A549 (cell line): ENCODE measurements around the gene NAT8L. TPM values are rescaled to one million over a fixed set of nuclear protein-coding genes. Genes with fewer than 3 reads are reported as not detected.

Experiments
- ATAC-seq, 2 experiments: fragments of 200-7000 bp in 1 of 2; fragments of >200 bp in 1 of 2; cut with Nextera tagmentation in 1 of 2; cut with Tn5 transposase in 1 of 2; 3 replicates each; pipeline versions ENCODE4 v1.8.0 to v1.9.1; 2018 to 2020; ENCODE audit warnings: mild to moderate bottlenecking in 1 of 2, moderate library complexity in 1 of 2
- CTCF ChIA-PET: fragments of 300-600 bp; sonication (Branson Sonifier 250); formaldehyde crosslinking; extraction: SDS; loops from one replicate; lab custom pipeline; 2021; ENCODE audit warnings: antibody characterized with exemption, inconsistent platforms; lab: Yijun Ruan, JAX
- POLR2A ChIA-PET: fragments of 350-600 bp; formaldehyde crosslinking; extraction: SDS; loops from one replicate; lab custom pipeline; 2021; ENCODE audit warnings: antibody characterized with exemption, inconsistent platforms; lab: Yijun Ruan, JAX
- DNase-seq, 2 experiments: peaks; one replicate each; pipeline versions ENCODE4 v3.0.0 to v3.0.0-alpha.2; 2011 to 2016; ENCODE audit warnings: low read depth in 1 of 2, low spot score in 1 of 2
- FAIRE-seq: peaks from 2 replicates; lab custom pipeline; 2011; peaks lifted over from hg19 to GRCh38; lab: Jason Lieb, UNC
- H3K27ac ChIP-seq, 2 experiments: fragments of >200 bp; sonication (Bioruptor Twin); formaldehyde crosslinking; 3 replicates each; pipeline ENCODE4 v1.5.1; 2016 to 2017
- H3K4me1 ChIP-seq: fragments of >200 bp; sonication (Bioruptor Twin); formaldehyde crosslinking; 3 replicates; pipeline ENCODE4 v1.6.1; 2016
- H3K4me2 ChIP-seq: fragments of >200 bp; sonication (Bioruptor Twin); formaldehyde crosslinking; 3 replicates; pipeline ENCODE4 v1.6.1; 2016
- H3K4me3 ChIP-seq: fragments of >200 bp; sonication (Bioruptor Twin); formaldehyde crosslinking; 3 replicates; pipeline ENCODE4 v1.5.1; 2016
- H3K9me3 ChIP-seq: fragments of >200 bp; sonication (Bioruptor Twin); formaldehyde crosslinking; 3 replicates; pipeline ENCODE4 v1.6.1; 2016
- BCL3 ChIP-seq: fragments of >200 bp; sonication (Bioruptor Twin); formaldehyde crosslinking; IDR thresholded peaks from 3 replicates; pipeline ENCODE4 v1.6.1; 2016
- BHLHE40 ChIP-seq: IDR thresholded peaks from 2 replicates; pipeline ENCODE4 v1.6.1; 2012; ENCODE audit warnings: low read depth, low read length, inconsistent platforms
- CBX8 ChIP-seq: fragments of 200-600 bp; sonication (generic); IDR thresholded peaks from 2 replicates; pipeline ENCODE4 v1.6.1; 2016
- CEBPB ChIP-seq, 2 experiments: fragments of >200 bp in 1 of 2; sonication (Bioruptor Twin) in 1 of 2; formaldehyde crosslinking in 1 of 2; IDR thresholded peaks; 2 replicates each; pipeline ENCODE4 v1.6.1; 2012 to 2016
- EHF ChIP-seq: fragments of 250-450 bp; sonication (Bioruptor Pico); IDR thresholded peaks from 2 replicates; pipeline ENCODE4 v1.5.0; 2020; ENCODE audit warnings: mild to moderate bottlenecking
- ESRRA ChIP-seq: fragments of 150-350 bp; IDR thresholded peaks from 2 replicates; pipeline ENCODE4 v1.6.1; 2014; ENCODE audit warnings: mild to moderate bottlenecking, low read length, borderline replicate concordance
- FOSL2 ChIP-seq, 2 experiments: fragments of 450-650 bp in 1 of 2; fragments of >200 bp in 1 of 2; sonication (Bioruptor Twin) in 1 of 2; formaldehyde crosslinking; IDR thresholded peaks; 2 replicates each; pipeline versions ENCODE4 v1.5.0 to v1.6.1; 2016 to 2020; ENCODE audit warnings: mild to moderate bottlenecking in 1 of 2, moderate library complexity in 1 of 2
- HDAC2 ChIP-seq: fragments of 200-600 bp; sonication (generic); IDR thresholded peaks from 2 replicates; pipeline ENCODE4 v1.6.1; 2016
- JUNB ChIP-seq: fragments of >200 bp; sonication (Bioruptor Twin); formaldehyde crosslinking; IDR thresholded peaks from 2 replicates; pipeline ENCODE4 v1.6.1; 2016
- KDM1A ChIP-seq: fragments of 200-600 bp; sonication (generic); IDR thresholded peaks from 2 replicates; pipeline ENCODE4 v1.6.1; 2016; ENCODE audit warnings: low read depth, mild to moderate bottlenecking
- NFE2L2 ChIP-seq: fragments of 150-350 bp; conservative IDR thresholded peaks from 2 replicates; pipeline ENCODE4 v1.6.1; 2014; ENCODE audit warnings: low read length
- NPAS2 ChIP-seq: fragments of 250-450 bp; sonication (Bioruptor Pico); IDR thresholded peaks from 2 replicates; pipeline ENCODE4 v1.8.0; 2022; ENCODE audit warnings: mild to moderate bottlenecking, moderate library complexity, borderline replicate concordance
- NR3C1 ChIP-seq: fragments of >200 bp; sonication (Bioruptor Twin); formaldehyde crosslinking; IDR thresholded peaks from 3 replicates; pipeline ENCODE4 v1.6.1; 2017
- RCOR1 ChIP-seq: fragments of 150-350 bp; IDR thresholded peaks from 2 replicates; pipeline ENCODE4 v1.6.1; 2014; ENCODE audit warnings: antibody characterized with exemption, low read length, low read depth
- RFX5 ChIP-seq: fragments of 450-650 bp; IDR thresholded peaks from 2 replicates; pipeline ENCODE4 v1.7.1; 2014; ENCODE audit warnings: antibody characterized with exemption, mild to moderate bottlenecking, moderate library complexity
- SMC3 ChIP-seq: fragments of >200 bp; sonication (Bioruptor Twin); formaldehyde crosslinking; IDR thresholded peaks from 3 replicates; pipeline ENCODE4 v1.6.1; 2018; ENCODE audit warnings: inconsistent platforms
- SREBF2 ChIP-seq: fragments of 450-650 bp; IDR thresholded peaks from 2 replicates; pipeline ENCODE4 v1.6.1; 2014; ENCODE audit warnings: mild to moderate bottlenecking, moderate library complexity
- ZFP36 ChIP-seq: fragments of 450-650 bp; IDR thresholded peaks from 2 replicates; pipeline ENCODE4 v1.6.1; 2014; ENCODE audit warnings: borderline replicate concordance; ENCODE audit not compliant: partially characterized antibody
- ZNF302 ChIP-seq: fragments of 250-450 bp; sonication (Bioruptor Pico); IDR thresholded peaks from 2 replicates; pipeline ENCODE4 v1.9.0; 2021; ENCODE audit warnings: inconsistent platforms, mild to moderate bottlenecking, moderate library complexity
- WGBS: methylation state at CpG from one replicate; pipeline ENCODE4 v1.1.6; 2017; ENCODE audit errors: missing lambda C conversion rate; 5-methylcytosine and 5-hydroxymethylcytosine counted together
- polyA plus RNA-seq, 4 experiments: library from polyadenylated mRNA; depleted of rRNA in 3 of 4; stranded (reverse); fragments of >200 nt; fragmentation: RNase III in 1 of 4; extraction: RNeasy Plus Mini Kit Qiagen cat#74134 plus additional on column Dnase treatment in 1 of 4; gene quantifications; 2 replicates in 3 of 4; 3 replicates in 1 of 4; pipeline ENCODE4 v1.2.3, GENCODE V29; 2011 to 2017
- TF ChIP-seq, protein P1 (sequence below): IDR thresholded peaks from 2 replicates; pipeline ENCODE4 v1.6.1; 2012; ENCODE audit warnings: low read depth, borderline replicate concordance
- TF ChIP-seq, protein P2 (sequence below): fragments of 250-450 bp; sonication (Bioruptor Pico); IDR thresholded peaks from 2 replicates; pipeline ENCODE4 v1.5.0; 2021; ENCODE audit warnings: mild to moderate bottlenecking, moderate library complexity, borderline replicate concordance
- TF ChIP-seq, protein P3 (sequence below): fragments of >200 bp; sonication (Bioruptor Twin); formaldehyde crosslinking; IDR thresholded peaks from 2 replicates; pipeline ENCODE4 v1.6.1; 2016

NAT8L gene
- polyA plus RNA-seq, 2 of the 4 experiments (the other 2 are of a cell fraction), result 2.6 to 8.2 TPM

DNA sequence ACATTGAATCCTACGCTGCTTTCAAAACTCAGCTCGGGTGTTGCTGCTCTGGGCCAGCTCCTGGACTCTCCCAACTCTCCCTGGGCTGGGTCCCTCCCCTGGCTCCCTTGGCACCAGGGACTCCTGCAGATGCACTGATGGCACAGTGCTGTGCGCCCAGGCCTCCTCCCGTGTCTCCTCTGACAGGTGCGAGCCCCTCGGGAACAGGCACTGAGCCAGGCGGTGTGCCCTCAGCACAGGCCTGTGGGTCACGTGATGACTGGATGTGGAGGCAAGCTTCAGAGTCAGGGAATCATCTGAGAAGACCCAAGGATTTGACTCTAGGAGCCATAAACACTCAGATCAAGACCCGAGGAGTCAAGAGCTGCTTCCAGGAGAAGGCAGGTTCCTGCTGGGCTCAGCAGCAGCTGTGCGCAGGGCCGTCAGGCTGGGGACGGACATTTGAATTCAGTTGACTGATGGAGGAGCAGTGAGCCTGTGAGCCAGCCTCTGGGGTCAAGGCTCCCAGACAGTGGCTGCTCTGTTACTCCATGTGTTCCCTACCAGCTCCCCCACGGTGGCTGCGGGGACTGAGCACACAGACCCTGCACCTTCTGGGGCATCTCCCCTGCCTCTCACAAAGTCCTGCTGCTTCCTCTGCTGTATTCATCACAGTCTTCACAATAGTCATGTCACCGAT is 33.0 kb downstream of the NAT8L start:
- 86% methylated on average over 12 of the region's 15 CpGs for WGBS
- POLR2A ChIA-PET, result no interaction called here
- ATAC-seq (no peak), DNase-seq (no peak), FAIRE-seq (no peak)
- Histone ChIP-seq H3K4me2 (no peak overlapping the region), H3K9me3 (0 out of 3 replicates have a peak, but pooled peaks cover 3% of the 10 kb centered on the region), H3K4me1 (no peaks in the 10 kb centered on the region), H3K4me3 (no peak overlapping the region), H3K27ac (no peak overlapping the region)
- TF ChIP-seq JUNB (no peak), ZNF302 (CRISPR knock-in tag) (no peak), BHLHE40 (no peak), BCL3 (no peak), KDM1A (no peak), NR3C1 (no peak), SMC3 (no peak)
- CTCF ChIA-PET, result interaction anchor here (0.6 kb wide), 1 partner anchor 37 kb away, joined by 3 read pairs; no protein-coding TSS in a partner anchor

- CTCF ChIA-PET, result interaction anchor here (0.6 kb wide), 1 partner anchor 52 kb away, joined by 3 read pairs; no protein-coding TSS in a partner anchor
- TF ChIP-seq HDAC2, result no peak
- no peak for TF ChIP-seq FOSL2 (IDR thresholded peaks at IDR 0.05)
- TF ChIP-seq FOSL2 (CRISPR knock-in tag; IDR thresholded peaks at IDR 0.05), result no peak
- no peak for TF ChIP-seq SREBF2
- no peak for TF ChIP-seq EHF (CRISPR knock-in tag)
- no peak for TF ChIP-seq RCOR1
- no peak for TF ChIP-seq ZFP36
- TF ChIP-seq NFE2L2, result no peak
- TF ChIP-seq, protein P1, sequence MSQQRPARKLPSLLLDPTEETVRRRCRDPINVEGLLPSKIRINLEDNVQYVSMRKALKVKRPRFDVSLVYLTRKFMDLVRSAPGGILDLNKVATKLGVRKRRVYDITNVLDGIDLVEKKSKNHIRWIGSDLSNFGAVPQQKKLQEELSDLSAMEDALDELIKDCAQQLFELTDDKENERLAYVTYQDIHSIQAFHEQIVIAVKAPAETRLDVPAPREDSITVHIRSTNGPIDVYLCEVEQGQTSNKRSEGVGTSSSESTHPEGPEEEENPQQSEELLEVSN, result no peak
- TF ChIP-seq RFX5, result no peak
- TF ChIP-seq CEBPB (IDR thresholded peaks at IDR 0.05), result no peak
- no peak for TF ChIP-seq CBX8
- TF ChIP-seq ESRRA, result no peak
- TF ChIP-seq, protein P2, sequence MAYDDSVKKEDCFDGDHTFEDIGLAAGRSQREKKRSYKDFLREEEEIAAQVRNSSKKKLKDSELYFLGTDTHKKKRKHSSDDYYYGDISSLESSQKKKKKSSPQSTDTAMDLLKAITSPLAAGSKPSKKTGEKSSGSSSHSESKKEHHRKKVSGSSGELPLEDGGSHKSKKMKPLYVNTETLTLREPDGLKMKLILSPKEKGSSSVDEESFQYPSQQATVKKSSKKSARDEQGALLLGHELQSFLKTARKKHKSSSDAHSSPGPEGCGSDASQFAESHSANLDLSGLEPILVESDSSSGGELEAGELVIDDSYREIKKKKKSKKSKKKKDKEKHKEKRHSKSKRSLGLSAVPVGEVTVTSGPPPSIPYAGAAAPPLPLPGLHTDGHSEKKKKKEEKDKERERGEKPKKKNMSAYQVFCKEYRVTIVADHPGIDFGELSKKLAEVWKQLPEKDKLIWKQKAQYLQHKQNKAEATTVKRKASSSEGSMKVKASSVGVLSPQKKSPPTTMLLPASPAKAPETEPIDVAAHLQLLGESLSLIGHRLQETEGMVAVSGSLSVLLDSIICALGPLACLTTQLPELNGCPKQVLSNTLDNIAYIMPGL (CRISPR knock-in tag), result no peak
- TF ChIP-seq NPAS2 (CRISPR knock-in tag), result no peak
- TF ChIP-seq, protein P3, sequence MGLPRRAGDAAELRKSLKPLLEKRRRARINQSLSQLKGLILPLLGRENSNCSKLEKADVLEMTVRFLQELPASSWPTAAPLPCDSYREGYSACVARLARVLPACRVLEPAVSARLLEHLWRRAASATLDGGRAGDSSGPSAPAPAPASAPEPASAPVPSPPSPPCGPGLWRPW, result no peak
- POLR2A ChIA-PET, result no interaction called here
- H3K4me2 ChIP-seq, result no peak overlapping the region
- 85% methylated on average over 6 of the region's 6 CpGs for WGBS
- H3K4me1 ChIP-seq, result no peaks in the 10 kb centered on the region
- 0 out of 3 replicates have a peak, but pooled peaks cover 3% of the 10 kb centered on the region for H3K9me3 ChIP-seq
- no peak for FAIRE-seq
- ATAC-seq, result no peak
- no peak overlapping the region for H3K27ac ChIP-seq
- no peak overlapping the region for H3K4me3 ChIP-seq
- DNase-seq, result no peak
Measured at GRCh38 chr4:2092669-2093053, 33.5 kb downstream of the NAT8L start.
